Activated naive CD8-positive, alpha-beta T cell treated with anti-CD3 and anti-CD28 coated beads, Interleukin-2, amount 50 U/mL, for 24 hours (primary cell): ENCODE data around the gene APC2.
A peak's percentile ranks its signal among the peaks of the same experiment; 100 is the strongest.
"Not testable (repeated sequence)": the region's sequence is repeated elsewhere in the genome, so short reads cannot be mapped to it uniquely, and the experiment has no call there.

Experiments used
- ATAC-seq: fragments of 150-1000 bp; cut with Tn5 transposase; one replicate; pipeline ENCODE4 v1.10.0; 2021
- DNase-seq: peaks from one replicate; pipeline ENCODE4 v3.0.0; 2021
- H3K27ac Mint-ChIP-seq: one replicate; pipeline ENCODE4 v1.8.0; 2021; ENCODE audit warnings: mild to moderate bottlenecking, mixed read lengths
- H3K27me3 Mint-ChIP-seq: one replicate; pipeline ENCODE4 v1.8.0; 2021; ENCODE audit warnings: mixed read lengths
- H3K36me3 Mint-ChIP-seq: one replicate; pipeline ENCODE4 v1.8.0; 2021; ENCODE audit warnings: low read depth, mixed read lengths
- H3K4me1 Mint-ChIP-seq: one replicate; pipeline ENCODE4 v1.8.0; 2021; ENCODE audit warnings: mixed read lengths
- H3K4me3 Mint-ChIP-seq: one replicate; pipeline ENCODE4 v1.8.0; 2021; ENCODE audit warnings: mild to moderate bottlenecking, moderate library complexity, mixed read lengths
- H3K9me3 Mint-ChIP-seq: one replicate; pipeline ENCODE4 v1.8.0; 2021; ENCODE audit warnings: mixed read lengths

APC2 gene

GRCh38 chr19:1431759-1432506, 18.0 kb upstream of the APC2 start:
- DNase-seq = no peak
- H3K27ac Mint-ChIP-seq = no peak overlapping the region
- no peaks in the 10 kb centered on the region for H3K27me3 Mint-ChIP-seq
- no peaks in the 10 kb centered on the region for H3K4me1 Mint-ChIP-seq
- ATAC-seq = no peak
- no peaks in the 10 kb centered on the region for H3K9me3 Mint-ChIP-seq
- no peak overlapping the region for H3K4me3 Mint-ChIP-seq
- peaks cover 8% of the 10 kb centered on the region for H3K36me3 Mint-ChIP-seq

GRCh38 chr19:1432507-1432887, 17.4 kb upstream of the APC2 start:
- no peak for DNase-seq
- peaks cover 8% of the 10 kb centered on the region for H3K36me3 Mint-ChIP-seq
- H3K27me3 Mint-ChIP-seq = no peaks in the 10 kb centered on the region
- no peak overlapping the region for H3K27ac Mint-ChIP-seq
- ATAC-seq = no peak
- H3K4me3 Mint-ChIP-seq = no peak overlapping the region
- H3K9me3 Mint-ChIP-seq = no peaks in the 10 kb centered on the region
- H3K4me1 Mint-ChIP-seq = peaks cover under 1% of the 10 kb centered on the region

GRCh38 chr19:1433119-1434039, 16.5 kb upstream of the APC2 start:
- peaks cover 9% of the 10 kb centered on the region for H3K4me1 Mint-ChIP-seq
- ATAC-seq (no peak), DNase-seq (no peak)
- H3K27ac Mint-ChIP-seq = no peak overlapping the region
- no peaks in the 10 kb centered on the region for H3K9me3 Mint-ChIP-seq
- no peak overlapping the region for H3K4me3 Mint-ChIP-seq
- no peaks in the 10 kb centered on the region for H3K27me3 Mint-ChIP-seq
- H3K36me3 Mint-ChIP-seq = peaks cover 8% of the 10 kb centered on the region

- H3K4me1 Mint-ChIP-seq = peaks cover 10% of the 10 kb centered on the region
- no peaks in the 10 kb centered on the region for H3K27me3 Mint-ChIP-seq
- peaks cover 9% of the 10 kb centered on the region for H3K36me3 Mint-ChIP-seq
- no peak overlapping the region for H3K27ac Mint-ChIP-seq
- DNase-seq (no peak), ATAC-seq (no peak)
- no peaks in the 10 kb centered on the region for H3K9me3 Mint-ChIP-seq
- no peak overlapping the region for H3K4me3 Mint-ChIP-seq
Observed at GRCh38 chr19:1434040-1434366, 15.9 kb upstream of the APC2 start.

DNA sequence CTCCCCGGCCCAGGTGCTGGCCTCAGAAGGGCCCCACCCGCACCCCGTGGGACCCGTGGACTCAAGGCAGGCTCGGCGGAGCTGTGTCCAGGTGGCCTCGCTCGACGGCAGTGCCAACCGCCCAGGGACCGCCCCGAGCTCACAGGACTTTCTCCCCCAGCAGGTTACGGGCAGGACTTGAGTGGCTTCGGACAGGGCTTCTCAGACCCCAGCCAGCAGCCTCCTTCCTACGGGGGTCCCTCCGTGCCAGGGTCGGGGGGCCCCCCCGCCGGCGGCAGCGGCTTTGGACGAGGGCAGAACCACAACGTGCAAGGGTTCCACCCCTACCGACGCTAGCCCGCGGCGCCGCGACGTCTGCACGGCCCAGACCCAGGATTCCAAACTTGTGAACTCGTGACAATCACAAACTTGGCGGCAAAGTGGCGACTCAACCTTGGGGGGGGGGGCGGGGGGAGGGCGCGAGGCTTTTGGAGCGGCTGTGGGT, 15.3 kb upstream of the APC2 start:
- H3K4me1 Mint-ChIP-seq = peaks cover 16% of the 10 kb centered on the region
- H3K27me3 Mint-ChIP-seq = no peaks in the 10 kb centered on the region
- DNase-seq (no peak), ATAC-seq (no peak)
- no peaks in the 10 kb centered on the region for H3K9me3 Mint-ChIP-seq
- H3K36me3 Mint-ChIP-seq = peaks cover 15% of the 10 kb centered on the region
- no peak overlapping the region for H3K4me3 Mint-ChIP-seq
- no peak overlapping the region for H3K27ac Mint-ChIP-seq

DNA sequence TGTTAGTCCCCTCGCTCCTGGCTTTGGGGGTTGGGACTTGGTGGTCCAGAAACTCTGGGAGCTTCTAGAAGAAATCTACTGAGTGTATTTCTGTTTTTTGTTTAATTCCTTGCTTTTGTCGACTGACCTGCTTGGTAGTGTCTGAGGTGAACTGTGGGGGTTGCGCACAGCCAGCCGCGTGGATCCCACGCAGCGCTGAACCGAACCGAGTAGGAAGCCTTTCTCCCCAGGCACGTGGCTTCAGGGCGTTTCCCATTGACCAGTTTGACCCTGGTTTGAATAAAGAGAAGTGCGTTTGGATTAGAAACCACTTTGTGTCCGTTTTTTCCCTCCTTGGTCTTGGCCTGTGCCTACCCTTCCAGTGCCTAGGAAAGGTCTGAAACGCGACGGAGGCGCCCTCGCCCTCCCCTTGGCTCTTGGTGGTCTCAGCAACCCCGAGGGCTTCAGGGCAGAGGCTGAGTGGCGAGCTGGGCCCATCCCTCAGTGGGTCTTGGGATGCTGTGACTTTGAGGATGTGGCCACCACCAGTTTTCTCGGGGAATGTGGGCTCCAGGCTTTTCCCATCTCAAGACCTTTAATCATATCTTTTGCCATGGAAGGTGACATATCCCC, 14.4 kb upstream of the APC2 start:
- Mint-ChIP-seq H3K4me1 (peaks cover 25% of the 10 kb centered on the region), H3K27me3 (no peaks in the 10 kb centered on the region), H3K4me3 (no peak overlapping the region), H3K9me3 (no peaks in the 10 kb centered on the region), H3K36me3 (peaks cover 24% of the 10 kb centered on the region), H3K27ac (no peak overlapping the region)
- ATAC-seq (no peak), DNase-seq (no peak)

- H3K4me1 Mint-ChIP-seq = peaks cover 41% of the 10 kb centered on the region
- peak overlapping the region; percentile 94 for H3K4me3 Mint-ChIP-seq
- DNase-seq (no peak), ATAC-seq (no peak)
- peak overlapping the region; percentile 99 for H3K27ac Mint-ChIP-seq
- H3K9me3 Mint-ChIP-seq = no peaks in the 10 kb centered on the region
- H3K27me3 Mint-ChIP-seq = no peaks in the 10 kb centered on the region
- H3K36me3 Mint-ChIP-seq = peaks cover 42% of the 10 kb centered on the region
Observed at GRCh38 chr19:1437609-1438008, 12.3 kb upstream of the APC2 start.

DNA sequence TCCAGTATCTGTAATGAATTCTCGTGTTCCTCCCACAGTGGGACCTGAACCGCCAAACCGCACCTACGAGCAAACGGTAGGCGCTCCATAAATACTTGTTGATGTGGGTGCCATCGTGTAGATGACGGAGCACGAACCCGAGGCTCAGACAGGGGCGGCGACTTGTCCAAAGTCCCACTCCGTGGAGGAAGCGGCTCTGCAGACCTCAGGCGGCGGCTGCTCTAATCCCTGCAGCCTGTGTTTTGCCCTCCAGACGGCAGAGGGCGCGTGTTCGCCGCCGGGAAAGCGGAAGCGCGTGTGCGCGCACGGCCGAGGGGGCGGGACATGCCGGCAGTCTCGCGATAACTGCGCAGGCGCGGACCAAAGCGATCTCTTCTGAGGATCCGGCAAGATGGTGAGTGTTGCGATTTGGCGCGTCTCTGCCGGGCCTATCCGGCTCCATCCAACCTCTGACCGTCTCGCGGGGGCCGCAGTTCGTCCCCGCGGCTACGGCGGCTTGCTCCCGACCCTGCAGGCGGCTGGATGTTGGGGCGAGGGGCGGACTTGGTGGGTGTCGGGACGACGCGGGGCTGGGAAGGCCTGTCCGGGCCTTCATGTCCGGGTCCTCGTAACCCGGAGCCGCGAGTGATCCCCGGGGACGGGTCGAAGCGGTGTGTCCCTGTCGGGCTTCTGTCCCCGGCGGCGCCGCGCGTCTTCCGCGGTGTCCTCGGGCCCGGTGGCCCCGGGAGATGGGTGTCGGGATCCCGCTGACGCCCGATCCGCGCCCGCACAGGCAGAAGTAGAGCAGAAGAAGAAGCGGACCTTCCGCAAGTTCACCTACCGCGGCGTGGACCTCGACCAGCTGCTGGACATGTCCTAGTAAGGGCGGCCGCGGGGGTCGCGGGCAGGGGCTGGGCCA, 11.6 kb upstream of the APC2 start, which contains the start of gene RPS15:
RPS15 (plus strand) TSS at position 362 of the 898 bp plus-strand sequence; CDS start at position 392, 30 bp downstream.
- no peaks in the 10 kb centered on the region for H3K27me3 Mint-ChIP-seq
- H3K4me3 Mint-ChIP-seq = peak within 1 kb of the TSS; percentile 94
- H3K9me3 Mint-ChIP-seq = no peaks in the 10 kb centered on the region
- peaks cover 41% of the 10 kb centered on the region for H3K4me1 Mint-ChIP-seq
- ATAC-seq (peak; percentile 85), DNase-seq (peak; percentile 98)
- peak within 1 kb of the TSS; percentile 99 for H3K27ac Mint-ChIP-seq
- H3K36me3 Mint-ChIP-seq = peaks cover 44% of the 10 kb centered on the region

- Mint-ChIP-seq H3K27ac (peak overlapping the region; percentile 99), H3K27me3 (no peaks in the 10 kb centered on the region), H3K4me3 (peak overlapping the region; percentile 94), H3K4me1 (peaks cover 41% of the 10 kb centered on the region), H3K9me3 (no peaks in the 10 kb centered on the region), H3K36me3 (peaks cover 44% of the 10 kb centered on the region)
- DNase-seq (no peak), ATAC-seq (no peak)
Observed at GRCh38 chr19:1438933-1439354, 11.0 kb upstream of the APC2 start.

DNA sequence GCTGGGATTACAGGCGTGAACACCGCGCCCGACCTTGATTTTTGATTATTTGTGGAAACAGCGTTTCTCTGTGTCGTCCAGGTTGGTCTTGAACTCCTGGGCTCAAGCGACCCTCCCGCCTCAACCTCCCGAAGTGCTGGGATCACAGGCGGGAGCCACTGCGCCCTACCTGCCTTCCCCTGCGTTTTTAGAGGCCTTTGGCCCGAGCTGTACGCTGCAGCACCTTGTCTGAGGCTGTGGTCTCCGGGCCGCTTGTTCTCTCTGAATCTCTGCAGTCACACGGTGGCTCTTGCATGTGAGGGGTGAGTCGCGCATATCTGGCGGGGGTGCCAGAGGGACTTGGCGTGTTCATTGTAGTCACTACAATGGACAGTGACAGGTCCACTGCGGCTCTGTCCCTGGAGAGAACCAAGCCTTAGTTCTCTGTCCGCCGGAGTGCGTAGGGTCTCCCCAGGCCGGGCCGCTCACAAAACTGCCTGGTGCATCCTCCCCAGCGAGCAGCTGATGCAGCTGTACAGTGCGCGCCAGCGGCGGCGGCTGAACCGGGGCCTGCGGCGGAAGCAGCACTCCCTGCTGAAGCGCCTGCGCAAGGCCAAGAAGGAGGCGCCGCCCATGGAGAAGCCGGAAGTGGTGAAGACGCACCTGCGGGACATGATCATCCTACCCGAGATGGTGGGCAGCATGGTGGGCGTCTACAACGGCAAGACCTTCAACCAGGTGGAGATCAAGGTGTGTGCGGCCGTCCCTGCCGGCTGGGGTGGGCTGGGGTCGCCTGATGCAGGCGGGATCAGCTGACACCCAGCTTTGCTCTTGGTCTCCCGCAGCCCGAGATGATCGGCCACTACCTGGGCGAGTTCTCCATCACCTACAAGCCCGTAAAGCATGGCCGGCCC, 10.2 kb upstream of the APC2 start:
- not testable (repeated sequence) for H3K9me3 Mint-ChIP-seq, DNase-seq, H3K27me3 Mint-ChIP-seq, ATAC-seq
- Mint-ChIP-seq H3K4me3 (peak overlapping the region; percentile 94), H3K36me3 (peaks cover 44% of the 10 kb centered on the region), H3K27ac (peak overlapping the region; percentile 99), H3K4me1 (peaks cover 41% of the 10 kb centered on the region)

DNA sequence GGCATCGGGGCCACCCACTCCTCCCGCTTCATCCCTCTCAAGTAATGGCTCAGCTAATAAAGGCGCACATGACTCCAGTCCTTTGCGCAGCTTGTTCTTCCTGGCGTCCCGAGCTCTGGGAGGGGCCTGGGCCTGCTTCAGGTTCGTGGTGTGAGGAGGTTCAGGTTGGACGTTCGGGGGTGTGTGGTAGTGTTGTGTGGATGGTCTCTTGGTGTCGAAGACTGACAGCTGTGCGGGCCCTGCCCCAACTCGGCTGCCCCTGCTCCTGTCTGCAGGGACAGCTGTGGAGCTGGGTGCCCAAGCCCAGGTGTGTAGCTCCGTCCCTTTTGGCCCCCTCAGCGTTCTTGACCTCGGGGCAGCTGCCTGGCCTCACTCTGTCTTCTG, 9.5 kb upstream of the APC2 start:
- Mint-ChIP-seq H3K27me3 (no peaks in the 10 kb centered on the region), H3K36me3 (peaks cover 44% of the 10 kb centered on the region), H3K4me3 (peak overlapping the region; percentile 94), H3K4me1 (peaks cover 45% of the 10 kb centered on the region), H3K27ac (peak overlapping the region; percentile 99), H3K9me3 (no peaks in the 10 kb centered on the region)
- DNase-seq = no peak
- ATAC-seq = no peak

DNA sequence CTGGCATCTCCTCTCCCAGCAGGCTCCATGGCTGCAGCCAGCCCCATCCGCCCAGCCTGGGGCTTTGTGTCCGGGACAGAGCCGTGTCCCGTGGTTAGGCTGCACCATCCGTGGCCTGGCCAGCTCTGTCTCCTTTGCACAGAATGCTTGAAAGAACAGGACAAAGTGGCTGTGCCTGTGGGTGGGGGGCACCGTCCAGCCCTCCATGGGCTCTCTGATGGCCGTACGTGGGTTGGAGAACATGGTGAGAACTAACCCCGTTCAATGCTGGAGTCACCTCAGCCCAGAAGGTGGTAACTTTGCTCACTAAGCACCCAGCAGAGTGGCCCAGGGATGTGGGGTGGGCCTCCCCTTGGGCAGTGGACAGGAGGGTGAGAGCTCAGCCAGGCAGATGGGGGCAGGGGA, 8.9 kb upstream of the APC2 start:
- ATAC-seq = no peak
- Mint-ChIP-seq H3K27ac (peak overlapping the region; percentile 99), H3K4me1 (peaks cover 47% of the 10 kb centered on the region), H3K4me3 (peak overlapping the region; percentile 94), H3K27me3 (no peaks in the 10 kb centered on the region), H3K36me3 (peaks cover 44% of the 10 kb centered on the region), H3K9me3 (no peaks in the 10 kb centered on the region)
- DNase-seq = no peak
